Activated T-cell treated with anti-CD3 and anti-CD28 coated beads for 48 hours (primary cell): Measurements from ENCODE around the gene PHLDA1.
A peak's percentile ranks its signal among the peaks of the same experiment; 100 is the strongest.

Experiments used
- DNase-seq: peaks from one replicate; pipeline ENCODE4 v3.0.0-alpha.2; 2020; ENCODE audit warnings: low read depth

PHLDA1 gene

GRCh38 chr12:76031414-76032042, at the start of gene PHLDA1:
Gene PHLDA1, minus strand, starts transcription at chr12:76031776.
- peak; percentile 96 for DNase-seq

GRCh38 chr12:76080729-76081415, 49.3 kb upstream of the PHLDA1 start:
- DNase-seq: no peak

GRCh38 chr12:76080017-76080728, 48.6 kb upstream of the PHLDA1 start:
- no peak for DNase-seq

GRCh38 chr12:76078748-76079147, 47.2 kb upstream of the PHLDA1 start:
- DNase-seq: no peak

GRCh38 chr12:76075448-76075847, 43.9 kb upstream of the PHLDA1 start:
- DNase-seq: no peak

- DNase-seq: no peak
Observed at GRCh38 chr12:76074701-76075336, 43.2 kb upstream of the PHLDA1 start.

GRCh38 chr12:76073561-76073960, 42.0 kb upstream of the PHLDA1 start:
- no peak for DNase-seq

- DNase-seq: no peak
Observed at GRCh38 chr12:76072568-76072967, 41.0 kb upstream of the PHLDA1 start.

GRCh38 chr12:76069339-76069738, 37.8 kb upstream of the PHLDA1 start:
- DNase-seq: no peak

- no peak for DNase-seq
Observed at GRCh38 chr12:76065917-76066316, 34.3 kb upstream of the PHLDA1 start.

GRCh38 chr12:76064904-76065303, 33.3 kb upstream of the PHLDA1 start:
- no peak for DNase-seq

GRCh38 chr12:76060111-76060510, 28.5 kb upstream of the PHLDA1 start:
- no peak for DNase-seq

GRCh38 chr12:76057326-76057725, 25.8 kb upstream of the PHLDA1 start:
- no peak for DNase-seq

GRCh38 chr12:76055393-76055792, 23.8 kb upstream of the PHLDA1 start:
- no peak for DNase-seq

- no peak for DNase-seq
Observed at GRCh38 chr12:76049575-76050251, 18.1 kb upstream of the PHLDA1 start.

- no peak for DNase-seq
Observed at GRCh38 chr12:76047742-76048141, 16.2 kb upstream of the PHLDA1 start.

GRCh38 chr12:76047060-76047459, 15.5 kb upstream of the PHLDA1 start:
- DNase-seq: no peak

GRCh38 chr12:76043377-76043776, 11.8 kb upstream of the PHLDA1 start:
- no peak for DNase-seq

GRCh38 chr12:76042147-76042546, 10.6 kb upstream of the PHLDA1 start:
- no peak for DNase-seq

GRCh38 chr12:76041406-76041805, 9.8 kb upstream of the PHLDA1 start:
- no peak for DNase-seq

- no peak for DNase-seq
Observed at GRCh38 chr12:76040461-76040860, 8.9 kb upstream of the PHLDA1 start.

- no peak for DNase-seq
Observed at GRCh38 chr12:76038176-76038575, 6.6 kb upstream of the PHLDA1 start.
